HG02885 (cell line): ENCODE data around the gene PARVG.

Experiments used
- ATAC-seq: cut with Tn5 transposase; IDR thresholded peaks from one replicate; pipeline ENCODE4 v1.9.1; 2021; ENCODE audit warnings: mild to moderate bottlenecking; ENCODE audit not compliant: unreplicated experiment, poor library complexity

The PARVG gene

GRCh38 chr22:44180706-44181032, at the start of gene PARVG:
Gene PARVG (plus strand): TSS chr22:44180925. CDS start chr22:44183330, 2,405 bp downstream.
- peak; percentile 65 for ATAC-seq

DNA sequence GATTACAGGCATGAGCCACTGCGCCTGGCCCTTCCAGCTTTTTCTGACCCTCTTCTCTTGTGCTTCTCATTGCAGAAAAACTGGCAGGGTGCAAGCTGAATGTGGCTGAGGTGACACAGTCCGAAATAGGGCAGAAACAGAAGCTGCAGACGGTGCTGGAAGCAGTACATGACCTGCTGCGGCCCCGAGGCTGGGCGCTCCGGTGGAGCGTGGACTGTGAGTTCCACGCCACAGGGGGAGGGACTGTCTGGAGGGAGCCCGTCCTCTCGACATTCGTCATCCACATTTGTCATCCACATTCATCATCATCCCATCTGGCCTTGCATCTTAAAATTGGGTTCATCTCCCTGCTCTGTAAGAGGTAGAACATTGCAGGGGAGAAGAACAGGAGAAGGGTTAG, 49.3 kb upstream of the PARVG start:
- no peak for ATAC-seq

DNA sequence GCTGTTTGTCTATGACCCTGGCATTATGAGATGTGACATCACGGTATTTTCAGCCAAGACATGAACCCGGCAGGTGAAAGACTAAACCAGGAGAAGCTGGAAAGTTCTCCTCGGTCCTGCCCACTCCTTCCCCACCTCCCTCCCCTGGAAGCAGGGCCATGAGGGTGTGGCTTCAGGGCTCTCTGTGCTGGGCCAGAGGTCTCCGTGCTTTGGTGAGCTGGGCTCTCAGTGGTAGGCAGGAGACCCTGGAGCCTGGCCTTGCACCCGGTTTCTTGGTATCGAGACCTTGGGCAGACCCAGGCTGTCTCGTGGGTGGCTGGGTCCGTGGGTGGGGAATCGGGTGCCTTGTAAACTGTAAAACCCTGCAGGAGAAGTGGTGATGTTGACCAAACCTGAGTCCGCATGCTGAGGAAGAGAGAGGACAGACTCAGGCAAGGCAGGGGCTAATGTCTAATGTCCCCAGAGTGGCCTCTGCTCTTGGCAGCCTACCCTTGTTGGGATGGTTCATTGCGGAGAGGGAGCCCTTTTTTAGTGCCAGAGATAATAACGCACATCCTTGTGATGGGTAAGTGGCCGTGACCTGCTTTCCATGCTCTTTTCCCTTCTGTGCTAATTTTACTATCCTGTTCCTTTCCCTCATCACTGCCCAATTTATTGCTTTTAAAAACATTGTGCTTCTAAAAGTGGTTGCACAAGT, 48.6 kb upstream of the PARVG start:
- no peak for ATAC-seq

DNA sequence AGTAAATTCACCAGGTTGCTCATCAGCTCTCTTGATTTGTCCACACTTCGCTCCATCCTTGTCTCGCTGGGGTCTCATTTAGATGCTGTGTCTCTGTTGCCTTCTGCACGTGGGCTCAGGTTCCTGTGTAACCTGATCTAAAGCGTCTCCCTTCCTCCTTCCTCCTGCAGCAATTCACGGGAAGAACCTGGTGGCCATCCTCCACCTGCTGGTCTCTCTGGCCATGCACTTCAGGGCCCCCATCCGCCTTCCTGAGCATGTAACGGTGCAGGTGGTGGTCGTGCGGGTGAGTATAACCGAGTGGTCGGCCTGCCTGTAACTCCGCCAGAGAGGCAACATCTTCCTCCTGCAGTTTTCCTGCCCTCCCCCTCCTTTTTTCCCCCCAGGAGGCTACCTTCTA, 48.0 kb upstream of the PARVG start:
- ATAC-seq = no peak

GRCh38 chr22:44133161-44133560, 47.6 kb upstream of the PARVG start:
- ATAC-seq = no peak

GRCh38 chr22:44133901-44134571, 46.7 kb upstream of the PARVG start:
- no peak for ATAC-seq

GRCh38 chr22:44136112-44136511, 44.6 kb upstream of the PARVG start:
- ATAC-seq = no peak

DNA sequence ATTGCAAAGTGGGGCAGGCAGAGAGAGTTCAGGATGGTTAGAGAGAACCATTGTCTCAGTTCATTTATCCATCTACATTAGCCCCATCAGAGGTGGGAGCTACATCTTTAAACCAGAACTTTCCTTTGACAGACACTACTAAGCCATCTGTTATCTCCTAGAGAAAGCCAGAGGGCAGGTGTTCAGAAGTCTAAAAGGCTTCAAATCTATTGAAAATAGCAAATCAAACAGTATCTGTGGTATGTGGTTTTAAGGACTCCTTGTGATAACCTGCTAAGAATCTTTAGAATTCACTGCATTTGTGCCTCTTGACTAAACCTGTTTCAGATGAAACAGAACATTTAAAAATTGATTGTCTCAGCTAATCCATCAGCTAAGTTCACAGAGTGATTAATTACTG, 43.9 kb upstream of the PARVG start:
- no peak for ATAC-seq

DNA sequence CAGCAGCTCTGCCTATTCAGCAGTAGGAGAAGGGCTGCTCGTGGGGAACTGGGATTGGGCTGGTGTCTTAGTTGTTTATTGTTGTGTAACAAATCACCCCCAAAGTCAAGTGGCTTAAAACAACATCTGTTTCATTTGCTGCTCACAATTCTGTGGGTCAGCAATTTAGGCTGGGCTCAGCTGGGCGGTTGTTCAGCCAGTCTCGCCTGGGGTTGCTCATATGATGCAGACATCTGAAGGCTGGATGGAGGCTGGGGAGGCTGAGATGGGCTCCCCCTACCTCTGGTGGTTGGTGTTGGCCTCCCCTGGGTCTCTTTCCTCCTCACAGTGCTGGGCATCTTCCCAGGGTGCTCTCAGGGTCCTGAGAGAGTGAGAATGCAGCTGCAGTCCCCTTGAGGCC, 43.3 kb upstream of the PARVG start:
- no peak for ATAC-seq

- ATAC-seq = no peak
These were observed 41.0 kb upstream of the PARVG start for GRCh38 chr22:44139773-44140172.

GRCh38 chr22:44142421-44143104, 38.2 kb upstream of the PARVG start:
- no peak for ATAC-seq

GRCh38 chr22:44143105-44143474, 37.6 kb upstream of the PARVG start:
- ATAC-seq = no peak

- ATAC-seq = no peak
These were observed 37.1 kb upstream of the PARVG start for GRCh38 chr22:44143579-44143978.

DNA sequence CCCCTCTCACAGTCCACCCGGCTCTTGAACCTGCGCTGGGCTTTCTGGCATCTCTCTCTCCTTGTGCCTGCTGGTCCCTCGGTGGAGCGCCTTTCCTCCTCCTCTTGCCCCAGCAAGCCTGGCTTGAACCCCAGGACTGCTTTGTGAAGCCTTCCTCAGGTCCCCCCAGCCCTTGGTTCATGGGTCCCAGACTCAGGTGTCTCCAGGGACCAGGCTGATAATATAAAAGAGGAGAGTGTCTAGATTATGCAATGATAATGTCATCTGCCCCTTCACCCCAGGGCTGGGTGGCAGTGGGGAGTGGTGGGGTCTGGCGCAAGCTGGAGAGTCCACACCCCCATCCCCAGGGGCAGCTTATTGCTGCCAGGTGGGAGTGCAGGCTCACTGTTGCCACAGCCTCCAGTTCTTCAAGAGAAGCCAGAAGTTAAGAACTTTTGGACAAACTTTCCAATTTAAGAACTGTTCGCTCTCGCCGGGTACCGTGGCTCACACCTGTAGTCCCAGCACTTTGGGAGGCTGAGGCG, 36.6 kb upstream of the PARVG start:
- ATAC-seq = no peak

GRCh38 chr22:44145544-44145943, 35.2 kb upstream of the PARVG start:
- no peak for ATAC-seq

DNA sequence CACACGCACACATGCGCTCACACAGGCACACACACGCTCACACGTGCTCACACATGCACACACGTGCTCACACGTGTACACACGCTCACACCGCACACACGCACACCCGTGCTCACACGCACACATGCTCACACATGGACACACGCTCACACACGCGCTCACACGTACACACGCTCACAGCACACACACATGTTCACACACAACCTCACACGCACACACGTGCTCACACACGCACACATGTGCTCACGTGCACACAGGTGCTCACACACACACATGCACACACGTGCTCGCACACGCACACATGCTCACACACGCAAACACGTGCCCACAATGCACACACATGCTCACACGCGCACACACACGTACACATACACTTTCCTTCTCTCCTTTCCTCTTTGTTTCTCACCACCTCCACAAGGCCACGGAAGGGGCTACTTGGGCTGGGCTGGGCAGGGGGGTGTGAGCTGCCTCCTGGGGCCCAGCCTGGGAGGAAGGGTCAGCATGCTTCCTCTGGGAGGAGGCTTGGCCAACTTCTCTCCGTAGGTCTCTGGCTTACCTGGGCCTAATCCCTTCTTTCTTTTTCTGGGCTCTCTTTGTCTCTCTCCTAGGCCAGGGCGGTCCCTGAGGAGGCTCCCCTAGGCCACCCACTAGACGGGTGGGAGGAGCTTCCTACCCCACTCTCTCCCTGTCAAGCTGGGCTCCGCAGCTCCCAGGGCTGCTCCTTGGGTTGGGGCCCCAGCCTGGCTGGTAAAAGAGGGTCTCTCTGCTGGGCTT, 34.5 kb upstream of the PARVG start:
- no peak for ATAC-seq

DNA sequence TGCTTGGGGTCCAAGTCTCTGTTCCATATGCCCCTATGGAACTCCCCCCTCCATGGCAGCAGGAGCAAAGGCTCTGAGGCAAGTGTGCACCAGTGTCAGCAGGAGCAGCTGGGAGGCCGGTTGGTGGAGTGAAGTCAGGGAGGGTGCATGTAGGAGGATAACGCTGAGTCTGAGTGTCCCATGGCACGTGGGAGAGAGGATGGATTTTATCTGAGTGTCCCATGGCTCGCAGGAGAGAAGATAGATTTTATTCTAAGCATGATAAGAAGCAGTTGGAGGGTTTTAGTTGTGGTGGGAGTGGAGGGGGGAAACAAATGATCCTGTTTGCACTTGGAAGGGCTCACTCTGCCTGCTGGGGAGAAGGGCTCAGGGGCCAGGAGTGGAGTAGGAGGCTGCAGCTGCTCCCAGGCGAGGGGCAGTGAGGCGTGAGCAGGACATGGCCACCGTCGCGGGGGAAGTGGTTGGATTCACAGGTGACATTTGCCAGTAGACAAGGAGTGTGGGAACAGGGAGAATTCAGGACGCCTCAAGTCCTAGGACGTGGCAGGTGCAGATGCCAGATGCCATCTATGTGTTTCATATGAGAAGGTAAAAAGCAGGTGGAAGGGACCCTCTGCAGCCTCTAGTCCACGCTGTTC, 33.6 kb upstream of the PARVG start:
- no peak for ATAC-seq

DNA sequence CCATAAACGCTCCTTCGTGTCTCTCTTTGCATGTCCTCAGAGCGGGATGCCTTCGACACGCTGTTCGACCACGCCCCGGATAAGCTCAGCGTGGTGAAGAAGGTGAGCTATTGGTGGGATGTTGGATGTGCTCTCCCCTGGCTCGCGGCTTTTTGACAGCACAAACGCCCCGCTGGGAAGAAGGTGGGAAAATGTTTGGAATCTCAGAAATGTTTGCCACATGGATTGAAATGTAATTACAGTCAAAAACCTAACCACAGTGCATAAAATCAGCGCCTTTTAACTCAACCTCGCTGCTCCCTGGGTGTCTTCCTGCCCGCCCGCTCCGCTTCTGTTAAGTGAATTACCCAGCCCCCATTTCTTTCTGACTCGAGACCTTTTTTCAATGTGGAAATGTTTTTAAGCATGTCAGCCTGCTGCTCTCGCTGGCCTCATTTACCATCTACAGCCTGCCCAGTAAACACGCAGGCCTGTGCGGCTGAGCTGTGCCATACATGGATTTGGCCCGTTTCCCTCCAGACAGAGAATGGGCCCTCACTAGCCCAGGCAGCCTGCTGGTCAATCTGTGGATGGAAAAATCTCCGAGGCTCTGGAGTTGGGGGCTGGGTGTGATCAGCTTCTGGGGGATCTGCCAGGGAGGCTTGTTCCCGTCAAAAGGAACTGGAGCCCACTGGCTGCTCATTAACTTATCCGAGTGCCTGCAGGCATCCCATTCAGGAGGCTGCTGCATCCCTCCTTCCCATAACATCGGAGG, 32.7 kb upstream of the PARVG start:
- no peak for ATAC-seq

DNA sequence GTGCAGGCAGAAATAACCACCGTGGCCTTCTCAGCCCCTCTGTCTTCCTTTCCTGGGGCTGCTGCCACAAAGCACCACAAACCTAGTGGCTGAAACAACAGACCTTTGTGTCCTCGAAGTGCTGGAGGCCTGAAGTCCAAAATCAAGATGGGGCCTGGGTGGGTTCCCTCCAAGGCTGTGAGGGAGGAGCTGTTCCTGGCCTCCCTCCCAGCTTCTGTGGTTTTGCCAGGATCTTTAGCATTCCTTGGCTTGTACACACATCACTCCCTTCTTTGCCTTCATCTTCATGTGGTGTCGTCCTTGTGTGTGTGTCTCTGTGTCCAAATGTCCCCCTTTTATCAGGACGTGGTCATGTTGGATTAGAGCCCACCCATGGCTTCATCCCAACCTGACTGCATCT, 29.0 kb upstream of the PARVG start:
- ATAC-seq = no peak

- no peak for ATAC-seq
These were observed 27.0 kb upstream of the PARVG start for GRCh38 chr22:44153710-44154109.
